HEK293 (cell line): ENCODE data around the gene KREMEN1.

Experiments
- EGR2 ChIP-seq: fragments of 450-650 bp; formaldehyde crosslinking; IDR thresholded peaks from 2 replicates; pipeline ENCODE4 v1.5.1; 2016; ENCODE audit warnings: low read depth, missing biosample characterization, missing genetic modification characterization
- FEZF1 ChIP-seq: fragments of 450-650 bp; formaldehyde crosslinking; IDR thresholded peaks from 2 replicates; pipeline ENCODE4 v1.5.1; 2016; ENCODE audit warnings: missing biosample characterization, missing genetic modification characterization
- GFI1B ChIP-seq: fragments of 450-650 bp; formaldehyde crosslinking; IDR thresholded peaks from 2 replicates; pipeline ENCODE4 v1.5.1; 2016; ENCODE audit warnings: missing biosample characterization, missing genetic modification characterization
- GLIS1 ChIP-seq: fragments of 450-650 bp; formaldehyde crosslinking; IDR thresholded peaks from 2 replicates; pipeline ENCODE4 v1.5.1; 2016; ENCODE audit warnings: missing biosample characterization, missing genetic modification characterization
- HOXC10 ChIP-seq: sonication (generic); formaldehyde crosslinking; IDR thresholded peaks from 2 replicates; pipeline ENCODE4 v1.8.1; 2023; ENCODE audit warnings: mild to moderate bottlenecking, missing genetic modification reagents
- KLF9 ChIP-seq: fragments of 450-650 bp; formaldehyde crosslinking; IDR thresholded peaks from 2 replicates; pipeline ENCODE4 v1.5.1; 2016; ENCODE audit warnings: missing biosample characterization, missing genetic modification characterization, low read depth
- SP7 ChIP-seq: fragments of 450-650 bp; formaldehyde crosslinking; IDR thresholded peaks from 2 replicates; pipeline ENCODE4 v1.5.1; 2016; ENCODE audit warnings: missing biosample characterization, missing genetic modification characterization
- TRIM28 ChIP-seq: IDR thresholded peaks from 2 replicates; pipeline ENCODE4 v1.6.1; 2011; ENCODE audit warnings: low read length, control low read depth, borderline replicate concordance
- TSHZ1 ChIP-seq: fragments of 450-650 bp; formaldehyde crosslinking; IDR thresholded peaks from 2 replicates; pipeline ENCODE4 v1.5.1; 2016; ENCODE audit warnings: missing biosample characterization, missing genetic modification characterization, borderline replicate concordance
- ZBTB20 ChIP-seq: fragments of 450-650 bp; formaldehyde crosslinking; IDR thresholded peaks from 2 replicates; pipeline ENCODE4 v1.5.1; 2016; ENCODE audit warnings: missing biosample characterization, missing genetic modification characterization
- ZBTB44 ChIP-seq: fragments of 450-650 bp; IDR thresholded peaks from 2 replicates; pipeline ENCODE4 v1.5.1; 2018; ENCODE audit warnings: missing biosample characterization, mild to moderate bottlenecking, missing genetic modification characterization
- ZEB2 ChIP-seq: fragments of 450-650 bp; formaldehyde crosslinking; IDR thresholded peaks from 2 replicates; pipeline ENCODE4 v1.5.1; 2016; ENCODE audit warnings: missing biosample characterization, missing genetic modification characterization
- ZFP3 ChIP-seq: fragments of 450-650 bp; formaldehyde crosslinking; IDR thresholded peaks from 2 replicates; pipeline ENCODE4 v1.5.1; 2016; ENCODE audit warnings: low read depth, missing biosample characterization, missing genetic modification characterization
- ZFP69B ChIP-seq: fragments of 450-650 bp; formaldehyde crosslinking; IDR thresholded peaks from 2 replicates; pipeline ENCODE4 v1.5.1; 2016; ENCODE audit warnings: missing biosample characterization, missing genetic modification characterization
- ZNF114 ChIP-seq: fragments of 450-650 bp; formaldehyde crosslinking; IDR thresholded peaks from 2 replicates; pipeline ENCODE4 v1.5.0; 2017; ENCODE audit warnings: missing biosample characterization, missing genetic modification characterization
- ZNF146 ChIP-seq: fragments of 450-650 bp; formaldehyde crosslinking; IDR thresholded peaks from 2 replicates; pipeline ENCODE4 v1.5.1; 2016; ENCODE audit warnings: missing biosample characterization, missing genetic modification characterization
- ZNF155 ChIP-seq: fragments of 450-650 bp; formaldehyde crosslinking; IDR thresholded peaks from 2 replicates; pipeline ENCODE4 v1.5.1; 2016; ENCODE audit warnings: missing biosample characterization, missing genetic modification characterization
- ZNF184 ChIP-seq: fragments of 450-650 bp; IDR thresholded peaks from 2 replicates; pipeline ENCODE4 v1.5.1; 2018; ENCODE audit warnings: missing biosample characterization, mild to moderate bottlenecking, missing genetic modification characterization
- ZNF19 ChIP-seq: fragments of 450-650 bp; formaldehyde crosslinking; IDR thresholded peaks from 2 replicates; pipeline ENCODE4; 2016; ENCODE audit warnings: missing biosample characterization, missing genetic modification characterization, low read depth
- ZNF202 ChIP-seq: fragments of 450-650 bp; formaldehyde crosslinking; IDR thresholded peaks from 2 replicates; pipeline ENCODE4 v1.5.1; 2016; ENCODE audit warnings: missing biosample characterization, missing genetic modification characterization, borderline replicate concordance
- ZNF223 ChIP-seq: fragments of 450-650 bp; formaldehyde crosslinking; IDR thresholded peaks from 2 replicates; pipeline ENCODE4 v1.5.1; 2016; ENCODE audit warnings: missing biosample characterization, missing genetic modification characterization
- ZNF366 ChIP-seq: fragments of 450-650 bp; formaldehyde crosslinking; conservative IDR thresholded peaks from 2 replicates; pipeline ENCODE4 v1.5.1; 2016; ENCODE audit warnings: missing biosample characterization, missing genetic modification characterization
- ZNF416 ChIP-seq: fragments of 450-650 bp; formaldehyde crosslinking; IDR thresholded peaks from 2 replicates; pipeline ENCODE4 v1.5.1; 2016; ENCODE audit warnings: missing biosample characterization, missing genetic modification characterization
- ZNF433 ChIP-seq: fragments of 450-650 bp; formaldehyde crosslinking; IDR thresholded peaks from 2 replicates; pipeline ENCODE4 v1.5.1; 2016; ENCODE audit warnings: missing biosample characterization, missing genetic modification characterization, low read depth
- ZNF529 ChIP-seq: fragments of 450-650 bp; formaldehyde crosslinking; IDR thresholded peaks from 2 replicates; pipeline ENCODE4 v1.5.1; 2017; ENCODE audit warnings: missing genetic modification characterization, missing biosample characterization; ENCODE audit not compliant: insufficient replicate concordance
- ZNF658 ChIP-seq: fragments of 450-650 bp; formaldehyde crosslinking; IDR thresholded peaks from 2 replicates; pipeline ENCODE4; 2016; ENCODE audit warnings: missing biosample characterization, missing genetic modification characterization
- ZNF664 ChIP-seq: fragments of 450-650 bp; formaldehyde crosslinking; IDR thresholded peaks from 2 replicates; pipeline ENCODE4 v1.5.1; 2016; ENCODE audit warnings: missing biosample characterization, missing genetic modification characterization
- ZNF777 ChIP-seq: fragments of 450-650 bp; formaldehyde crosslinking; IDR thresholded peaks from 2 replicates; pipeline ENCODE4 v1.5.1; 2017; ENCODE audit warnings: missing biosample characterization, missing genetic modification characterization, borderline replicate concordance
- ZNF791 ChIP-seq: fragments of 450-650 bp; formaldehyde crosslinking; IDR thresholded peaks from 2 replicates; pipeline ENCODE4 v1.5.1; 2016; ENCODE audit warnings: missing biosample characterization, missing genetic modification characterization
- ZSCAN23 ChIP-seq: fragments of 450-650 bp; formaldehyde crosslinking; IDR thresholded peaks from 2 replicates; pipeline ENCODE4 v1.5.1; 2016; ENCODE audit warnings: missing biosample characterization, missing genetic modification characterization
- TF ChIP-seq, protein P1 (sequence below): fragments of 450-650 bp; formaldehyde crosslinking; IDR thresholded peaks from 2 replicates; pipeline ENCODE4 v1.5.1; 2016; ENCODE audit warnings: missing biosample characterization, missing genetic modification characterization, borderline replicate concordance
- TF ChIP-seq, protein P2 (sequence below): fragments of 450-650 bp; formaldehyde crosslinking; IDR thresholded peaks from 2 replicates; pipeline ENCODE4 v1.5.1; 2016; ENCODE audit warnings: missing biosample characterization, missing genetic modification characterization
- TF ChIP-seq, protein P3 (sequence below): fragments of 450-650 bp; formaldehyde crosslinking; IDR thresholded peaks from 2 replicates; pipeline ENCODE4 v1.5.1; 2016; ENCODE audit warnings: missing biosample characterization, missing genetic modification characterization

Gene KREMEN1

DNA sequence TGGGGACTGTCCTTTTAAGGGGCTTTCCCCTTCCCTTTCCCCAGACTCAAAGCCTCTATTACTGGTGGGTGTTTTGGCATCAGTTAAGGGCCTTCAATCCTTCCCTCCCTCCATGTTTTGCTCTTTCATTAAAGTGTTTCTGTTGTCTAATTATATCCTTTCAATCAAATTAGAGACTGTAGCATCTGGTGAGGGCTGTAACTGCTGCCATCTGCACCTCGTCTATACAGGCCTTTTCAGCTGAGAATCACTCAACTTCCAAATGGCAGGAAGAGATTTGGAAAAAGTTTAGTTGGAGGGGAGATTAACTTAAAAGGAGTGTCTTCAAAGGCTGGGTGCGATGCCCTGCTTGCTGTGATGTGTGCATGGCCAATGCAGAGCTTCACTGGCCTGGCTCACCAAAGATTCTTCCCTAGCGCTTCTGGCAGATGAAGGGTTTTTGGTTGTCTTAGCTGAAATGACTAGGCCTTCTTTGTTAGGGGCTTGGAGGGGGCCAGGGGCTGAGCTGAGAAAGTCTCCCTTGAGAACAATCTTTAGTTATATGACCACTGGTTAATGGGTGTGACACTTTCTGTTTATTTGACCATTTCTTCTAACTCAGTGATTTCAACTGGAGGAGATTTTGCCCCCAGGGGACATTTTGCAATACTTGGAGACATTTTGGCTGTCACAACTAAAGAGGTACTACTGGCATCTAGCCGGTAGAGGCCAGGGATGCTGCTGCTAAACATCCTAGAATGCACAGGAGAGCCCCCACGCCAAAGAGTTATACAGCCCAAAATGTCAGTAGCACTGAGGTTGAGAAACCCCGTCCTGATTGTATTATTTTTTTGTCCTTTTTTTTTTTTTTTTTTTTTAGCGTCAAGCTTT lies 7.5 kb downstream of the KREMEN1 start (continued):
- 0 out of 2 replicates have a peak, but pooled peaks have one; percentile 38 for TF ChIP-seq TSHZ1 (tag by site-specific recombination)
- no peak for TF ChIP-seq ZNF791 (tag by site-specific recombination)
- TF ChIP-seq ZFP69B (tag by site-specific recombination) = 0 out of 2 replicates have a peak, but pooled peaks have one; percentile 25
- TF ChIP-seq ZNF416 (tag by site-specific recombination) = no peak
- no peak for TF ChIP-seq ZNF19 (tag by site-specific recombination)
- TF ChIP-seq ZBTB20 = 0 out of 2 replicates have a peak, but pooled peaks have one; percentile 44
- peak; percentile 68; the same call in 1 of the 2 replicates for TF ChIP-seq KLF9 (tag by site-specific recombination)
- TF ChIP-seq SP7 (tag by site-specific recombination) = peak; percentile 96
- TF ChIP-seq ZNF433 (tag by site-specific recombination) = no peak
- no peak for TF ChIP-seq ZNF114 (tag by site-specific recombination)
- no peak for TF ChIP-seq ZNF658 (tag by site-specific recombination)
- TF ChIP-seq ZNF202 (tag by site-specific recombination) = no peak
- no peak for TF ChIP-seq HOXC10 (CRISPR knock-in tag)
- TF ChIP-seq, protein P1, sequence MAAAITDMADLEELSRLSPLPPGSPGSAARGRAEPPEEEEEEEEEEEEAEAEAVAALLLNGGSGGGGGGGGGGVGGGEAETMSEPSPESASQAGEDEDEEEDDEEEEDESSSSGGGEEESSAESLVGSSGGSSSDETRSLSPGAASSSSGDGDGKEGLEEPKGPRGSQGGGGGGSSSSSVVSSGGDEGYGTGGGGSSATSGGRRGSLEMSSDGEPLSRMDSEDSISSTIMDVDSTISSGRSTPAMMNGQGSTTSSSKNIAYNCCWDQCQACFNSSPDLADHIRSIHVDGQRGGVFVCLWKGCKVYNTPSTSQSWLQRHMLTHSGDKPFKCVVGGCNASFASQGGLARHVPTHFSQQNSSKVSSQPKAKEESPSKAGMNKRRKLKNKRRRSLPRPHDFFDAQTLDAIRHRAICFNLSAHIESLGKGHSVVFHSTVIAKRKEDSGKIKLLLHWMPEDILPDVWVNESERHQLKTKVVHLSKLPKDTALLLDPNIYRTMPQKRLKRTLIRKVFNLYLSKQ (tag by site-specific recombination) = no peak
- peak; percentile 49; the same call in 1 of the 2 replicates for TF ChIP-seq ZBTB44 (tag by site-specific recombination)
- no peak for TF ChIP-seq ZFP3 (tag by site-specific recombination)
- TF ChIP-seq EGR2 = no peak
- no peak for TF ChIP-seq ZNF777
- TF ChIP-seq, protein P2, sequence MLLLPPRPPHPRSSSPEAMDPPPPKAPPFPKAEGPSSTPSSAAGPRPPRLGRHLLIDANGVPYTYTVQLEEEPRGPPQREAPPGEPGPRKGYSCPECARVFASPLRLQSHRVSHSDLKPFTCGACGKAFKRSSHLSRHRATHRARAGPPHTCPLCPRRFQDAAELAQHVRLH = peak; percentile 54; the same call in 1 of the 2 replicates
- TF ChIP-seq, protein P3, sequence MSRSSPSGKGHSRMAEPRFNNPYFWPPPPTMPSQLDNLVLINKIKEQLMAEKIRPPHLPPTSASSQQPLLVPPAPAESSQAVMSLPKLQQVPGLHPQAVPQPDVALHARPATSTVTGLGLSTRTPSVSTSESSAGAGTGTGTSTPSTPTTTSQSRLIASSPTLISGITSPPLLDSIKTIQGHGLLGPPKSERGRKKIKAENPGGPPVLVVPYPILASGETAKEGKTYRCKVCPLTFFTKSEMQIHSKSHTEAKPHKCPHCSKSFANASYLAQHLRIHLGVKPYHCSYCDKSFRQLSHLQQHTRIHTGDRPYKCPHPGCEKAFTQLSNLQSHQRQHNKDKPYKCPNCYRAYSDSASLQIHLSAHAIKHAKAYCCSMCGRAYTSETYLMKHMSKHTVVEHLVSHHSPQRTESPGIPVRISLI (tag by site-specific recombination) = peak; percentile 72; the same call in 1 of the 2 replicates
- no peak for TF ChIP-seq ZNF223 (tag by site-specific recombination)
- no peak for TF ChIP-seq ZNF529 (tag by site-specific recombination)
- peak; percentile 79 for TF ChIP-seq TRIM28
- peak; percentile 67 for TF ChIP-seq GLIS1 (tag by site-specific recombination)
- TF ChIP-seq ZNF155 (tag by site-specific recombination) = no peak
- no peak for TF ChIP-seq ZNF146 (tag by site-specific recombination)
- peak; percentile 54; the same call in 1 of the 2 replicates for TF ChIP-seq ZEB2 (tag by site-specific recombination)
- no peak for TF ChIP-seq ZSCAN23 (tag by site-specific recombination)
- TF ChIP-seq GFI1B (tag by site-specific recombination) = 0 out of 2 replicates have a peak, but pooled peaks have one; percentile 19
- TF ChIP-seq ZNF366 = peak; percentile 34; the same call in 1 of the 2 replicates
- no peak for TF ChIP-seq ZNF664
- peak; percentile 87 for TF ChIP-seq FEZF1 (tag by site-specific recombination)
- TF ChIP-seq ZNF184 (tag by site-specific recombination) = no peak
